Skin epidermis (tissue), 12 donors: ENCODE results near the gene COG2.

Source experiments
- H3K27ac ChIP-seq, 21 experiments: fragments of 200-600 bp; sonication (generic) in 11 of 21; one replicate each; pipeline ENCODE4 v1.5.0; 2020; ENCODE audit warnings: mild to moderate bottlenecking in 3 of 21, inconsistent platforms in 2 of 21, moderate library complexity in 2 of 21
- H3K4me3 ChIP-seq, 7 experiments: fragments of 200-600 bp; sonication (generic) in 2 of 7; one replicate each; pipeline ENCODE4 v1.5.0; 2020; ENCODE audit warnings: inconsistent platforms in 2 of 7, mild to moderate bottlenecking in 2 of 7, moderate library complexity in 1 of 7

COG2 gene

GRCh38 chr1:230658691-230659090 is 16.4 kb downstream of the COG2 start:
- no peak overlapping the region for H3K4me3 ChIP-seq
- no peak overlapping the region for H3K27ac ChIP-seq

DNA sequence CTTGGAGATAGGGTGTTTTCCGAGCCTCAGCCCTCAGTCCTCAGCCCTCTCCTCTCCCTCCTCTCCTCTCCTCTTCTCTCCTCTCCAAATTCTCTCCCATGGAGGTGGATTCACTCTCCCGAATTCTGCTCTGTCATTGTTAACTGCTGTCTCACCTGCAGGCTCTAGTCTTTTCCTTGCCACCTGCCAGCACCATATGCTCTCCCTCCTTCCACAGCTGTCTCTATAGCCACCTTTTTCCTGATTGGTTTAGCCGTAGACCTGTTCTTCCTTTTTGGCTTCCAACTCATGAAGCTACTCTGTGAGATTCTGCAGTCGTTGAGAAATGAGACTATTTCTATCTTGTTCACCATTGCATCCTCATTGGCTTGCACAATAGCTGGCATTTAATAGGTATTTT is 19.7 kb downstream of the COG2 start:
- Histone ChIP-seq H3K4me3 (no peak overlapping the region), H3K27ac (no peak overlapping the region)

DNA sequence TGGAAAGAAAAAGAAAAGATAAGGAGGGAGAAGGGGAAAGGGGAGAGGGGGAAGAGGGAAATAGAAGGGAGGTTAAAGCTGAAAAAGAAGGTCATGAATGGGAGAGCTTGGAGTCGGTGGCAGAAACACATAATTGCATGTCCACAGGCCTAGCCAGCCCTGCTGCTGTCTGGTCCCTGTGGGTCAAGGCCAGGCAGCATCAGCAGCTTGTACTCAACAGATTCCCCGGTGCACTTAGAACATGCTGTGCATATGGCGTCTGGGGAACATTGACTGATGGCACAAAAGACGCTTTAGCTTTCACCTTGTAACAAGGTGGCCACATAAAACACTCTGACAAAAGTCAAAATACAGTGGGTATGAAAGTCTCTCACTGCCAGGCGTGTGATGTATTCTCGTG is 25.9 kb downstream of the COG2 start:
- H3K27ac ChIP-seq, result no peak overlapping the region
- H3K4me3 ChIP-seq, result no peak overlapping the region

- H3K27ac ChIP-seq, result no peak overlapping the region
- H3K4me3 ChIP-seq, result no peak overlapping the region
Measured at GRCh38 chr1:230669543-230669942, 27.3 kb downstream of the COG2 start.

- Histone ChIP-seq H3K4me3 (no peak overlapping the region), H3K27ac (no peak overlapping the region)
Measured at GRCh38 chr1:230674581-230674980, 32.3 kb downstream of the COG2 start.

GRCh38 chr1:230677200-230677599 is 34.9 kb downstream of the COG2 start:
- no peak overlapping the region for H3K4me3 ChIP-seq
- H3K27ac ChIP-seq, result no peak overlapping the region

DNA sequence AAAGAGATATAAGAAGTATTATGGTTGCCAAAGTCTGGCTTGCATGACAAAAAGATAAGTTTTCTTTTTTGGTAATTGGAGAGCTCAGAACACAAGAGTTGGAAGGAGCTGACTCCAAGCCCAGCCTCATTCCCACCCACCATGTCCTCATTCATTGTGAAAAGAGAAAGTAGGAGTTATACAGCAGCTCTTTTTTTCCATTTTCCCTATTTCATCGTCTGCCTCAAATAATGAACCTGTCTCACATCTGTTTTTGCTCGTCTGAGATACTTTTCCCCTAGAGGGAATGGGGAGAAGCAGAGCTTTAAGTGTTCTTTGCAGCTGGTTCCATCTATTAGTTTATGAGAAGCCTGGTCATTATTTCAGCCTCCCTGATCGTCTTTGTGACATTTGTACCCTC is 36.9 kb downstream of the COG2 start:
- no peak overlapping the region for H3K27ac ChIP-seq
- no peak overlapping the region for H3K4me3 ChIP-seq

- no peak overlapping the region for H3K27ac ChIP-seq
- H3K4me3 ChIP-seq, result no peak overlapping the region
Measured at GRCh38 chr1:230679825-230680224, 37.5 kb downstream of the COG2 start.

DNA sequence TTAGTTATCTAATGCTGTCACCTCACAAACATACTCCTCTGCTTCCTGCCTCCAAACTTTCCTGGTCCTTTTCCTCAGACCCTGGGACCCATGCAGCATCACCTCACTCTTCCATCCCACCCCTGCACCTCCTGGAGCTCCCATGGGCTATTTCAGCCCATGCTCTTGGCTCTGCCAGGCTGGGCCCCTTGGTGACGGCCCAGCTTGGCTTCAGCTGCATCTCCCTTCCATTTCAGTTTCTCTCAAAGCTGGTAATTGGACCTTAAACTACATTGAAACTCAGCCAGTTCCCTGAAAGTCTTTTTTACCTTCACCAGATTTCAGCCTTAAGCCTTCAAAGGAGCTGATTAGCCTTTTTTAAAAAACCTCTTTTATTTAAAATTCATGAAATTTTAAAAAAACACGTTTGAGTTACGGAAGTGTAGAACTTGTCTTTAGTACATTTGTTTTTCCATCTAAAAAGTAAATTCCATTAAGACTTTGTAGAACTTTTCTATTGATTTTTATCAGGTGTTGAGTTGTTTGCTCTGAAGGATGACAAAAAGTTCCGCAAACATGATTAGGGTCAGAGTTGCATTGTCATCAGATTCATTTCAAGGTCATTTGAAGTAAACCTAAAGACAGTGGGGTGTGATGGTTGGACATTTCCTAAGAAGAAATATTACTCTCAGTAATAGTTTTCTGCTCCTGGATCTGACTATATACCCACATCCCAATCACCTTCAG is 38.2 kb downstream of the COG2 start:
- Histone ChIP-seq H3K27ac (no peak overlapping the region), H3K4me3 (no peak overlapping the region)

DNA sequence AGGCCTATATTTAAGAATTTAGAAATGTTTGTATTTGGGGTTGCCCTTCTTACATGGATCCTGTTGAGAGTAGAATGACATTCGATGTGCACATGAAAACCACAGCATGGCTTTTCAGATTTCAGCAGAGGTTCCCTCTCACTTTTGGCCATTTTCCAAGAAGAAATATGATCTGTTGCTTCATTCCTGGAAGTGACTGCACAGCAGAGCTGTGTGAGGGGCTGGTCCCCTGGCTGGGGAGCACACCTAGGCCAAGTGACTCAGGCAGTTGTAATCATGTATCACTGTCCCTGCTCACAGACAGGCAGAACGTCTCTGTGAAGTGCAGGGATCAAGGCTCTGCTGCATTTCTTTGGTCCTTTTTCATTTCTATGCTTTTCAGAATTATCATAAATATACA is 39.3 kb downstream of the COG2 start:
- no peak overlapping the region for H3K4me3 ChIP-seq
- H3K27ac ChIP-seq, result no peak overlapping the region

GRCh38 chr1:230682274-230682673 is 40.0 kb downstream of the COG2 start:
- Histone ChIP-seq H3K27ac (peak overlapping the region in 2 of 21 experiments; percentile 42 to 52), H3K4me3 (no peak overlapping the region)

GRCh38 chr1:230682882-230683610 is 40.8 kb downstream of the COG2 start:
- Histone ChIP-seq H3K27ac (peak overlapping the region in 1 of 21 experiments; percentile 42), H3K4me3 (no peak overlapping the region)

- Histone ChIP-seq H3K4me3 (no peak overlapping the region), H3K27ac (no peak overlapping the region)
Measured at GRCh38 chr1:230684146-230684545, 41.9 kb downstream of the COG2 start.

- Histone ChIP-seq H3K4me3 (no peak overlapping the region), H3K27ac (no peak overlapping the region)
Measured at GRCh38 chr1:230684998-230685397, 42.7 kb downstream of the COG2 start.

DNA sequence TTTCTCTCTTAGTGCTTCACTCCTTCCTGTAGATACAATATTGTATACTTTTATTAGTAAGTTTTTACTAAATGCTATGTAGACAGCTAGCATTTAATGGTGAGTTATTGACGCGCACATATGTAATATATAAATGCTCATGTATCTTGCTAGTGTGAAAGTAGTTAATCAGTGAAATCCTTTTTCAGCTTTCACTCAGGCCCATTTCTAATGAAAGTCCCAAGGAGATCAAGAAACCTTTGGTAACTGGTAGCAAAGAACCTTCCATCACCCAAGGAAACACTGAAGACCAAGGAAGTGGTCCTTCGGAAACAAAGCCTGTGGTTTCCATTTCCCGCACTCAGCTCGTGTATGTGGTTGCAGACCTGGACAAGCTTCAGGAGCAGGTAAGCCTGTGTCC is 44.5 kb downstream of the COG2 start:
- Histone ChIP-seq H3K4me3 (no peak overlapping the region), H3K27ac (no peak overlapping the region)

DNA sequence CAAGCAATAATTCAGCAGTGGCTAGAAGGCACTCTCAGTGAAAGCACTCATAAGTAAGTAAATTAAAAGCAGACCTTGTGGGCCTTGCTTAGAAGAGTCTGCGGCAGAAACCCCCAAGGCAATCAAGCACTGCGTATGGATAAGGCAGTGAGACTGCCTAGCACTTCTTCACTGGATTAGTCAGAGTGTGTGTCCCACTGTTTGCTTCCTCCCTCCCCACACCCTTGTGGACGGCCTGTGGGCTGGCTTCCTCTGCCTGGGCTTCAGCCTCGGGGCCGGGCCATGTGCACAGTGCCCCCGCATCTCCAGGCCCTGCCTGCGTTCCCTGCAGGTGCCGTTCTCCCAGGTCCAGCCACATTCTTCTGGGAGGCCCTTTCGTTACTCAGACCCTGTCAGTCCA is 47.8 kb downstream of the COG2 start:
- H3K4me3 ChIP-seq, result no peak overlapping the region
- no peak overlapping the region for H3K27ac ChIP-seq

GRCh38 chr1:230691615-230692014 is 49.3 kb downstream of the COG2 start:
- Histone ChIP-seq H3K4me3 (no peak overlapping the region), H3K27ac (no peak overlapping the region)

DNA sequence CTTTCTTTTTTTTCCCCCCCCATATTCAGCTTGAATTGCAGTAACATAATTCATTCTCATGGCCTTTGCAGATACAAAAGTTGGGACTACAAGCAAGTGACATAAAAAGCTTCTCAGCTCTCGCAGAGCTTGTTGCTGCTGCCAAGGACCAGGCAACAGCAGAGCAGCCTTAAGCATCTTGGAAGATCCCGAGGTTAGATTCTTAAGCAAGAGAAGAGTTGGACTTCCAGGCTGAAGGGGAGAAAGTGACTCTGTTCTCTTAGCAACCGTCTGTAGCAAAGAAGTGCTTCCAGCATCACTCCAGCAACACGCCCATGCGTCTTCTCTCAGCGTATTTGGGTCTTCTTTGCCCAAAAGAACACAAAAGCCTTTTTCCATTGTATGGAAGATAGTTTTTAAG is 50.9 kb downstream of the COG2 start:
- H3K27ac ChIP-seq, result no peak overlapping the region
- H3K4me3 ChIP-seq, result no peak overlapping the region

DNA sequence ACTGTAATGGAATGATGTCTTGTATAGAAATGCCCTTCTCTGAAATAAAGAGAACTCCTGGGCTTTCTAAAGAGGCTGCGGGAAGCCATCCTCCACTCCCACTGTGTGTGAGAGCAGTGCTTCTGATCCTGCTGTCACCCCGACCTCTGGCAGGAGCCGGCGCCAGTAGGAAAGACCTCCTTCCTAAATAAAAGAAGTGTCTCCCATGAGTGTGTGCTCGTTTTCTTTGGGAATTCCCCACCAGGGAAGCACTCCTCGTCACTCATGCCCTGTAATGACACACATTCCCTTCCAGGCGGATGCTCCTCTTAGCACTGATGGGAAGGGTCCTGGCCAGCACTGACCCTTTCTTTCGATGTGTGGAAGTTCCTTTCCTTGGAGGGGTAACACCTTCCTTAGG is 51.5 kb downstream of the COG2 start:
- Histone ChIP-seq H3K27ac (no peak overlapping the region), H3K4me3 (no peak overlapping the region)

DNA sequence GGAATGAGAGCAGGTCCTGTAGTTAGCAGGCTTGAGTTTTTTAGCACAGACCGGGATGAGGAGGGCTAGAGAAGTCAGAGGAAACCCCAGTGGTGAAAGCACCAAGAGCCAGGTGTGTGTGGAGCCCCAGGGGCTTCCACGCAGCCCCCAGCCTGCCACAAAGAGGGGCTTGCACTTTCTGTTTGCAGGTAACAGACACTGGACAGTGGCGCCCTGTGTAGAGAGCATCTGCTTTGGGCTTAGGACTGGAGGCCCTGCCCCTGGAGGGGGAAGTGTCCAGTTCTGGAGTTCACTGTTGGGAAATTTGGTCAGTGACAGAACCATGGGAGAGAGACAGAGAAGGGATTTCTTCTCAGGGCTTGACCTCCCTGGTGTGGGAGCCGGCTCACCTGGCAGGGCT is 52.2 kb downstream of the COG2 start:
- Histone ChIP-seq H3K27ac (no peak overlapping the region), H3K4me3 (no peak overlapping the region)

DNA sequence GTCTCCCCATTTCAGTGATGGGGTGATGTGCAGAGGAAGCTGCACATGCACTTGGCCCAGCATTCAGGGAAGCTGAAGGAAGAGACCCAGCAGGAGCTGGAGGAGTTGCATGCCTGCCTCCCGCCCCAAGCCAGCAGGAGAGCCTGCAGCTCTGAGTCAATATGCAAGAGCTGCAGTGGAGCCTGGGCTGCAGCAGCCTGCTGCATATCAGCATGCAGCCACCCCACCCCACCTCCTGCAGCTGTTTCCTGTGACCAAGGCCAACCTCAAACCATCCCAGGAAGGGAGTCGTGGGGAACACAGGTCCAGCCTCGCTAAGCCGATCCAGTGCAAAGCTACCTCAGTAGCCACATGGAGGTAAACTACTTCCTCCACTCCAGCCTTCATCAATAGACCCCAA is 52.7 kb downstream of the COG2 start:
- no peak overlapping the region for H3K4me3 ChIP-seq
- no peak overlapping the region for H3K27ac ChIP-seq

GRCh38 chr1:230696218-230696617 is 53.9 kb downstream of the COG2 start:
- no peak overlapping the region for H3K4me3 ChIP-seq
- H3K27ac ChIP-seq, result no peak overlapping the region
